IMR-90 (cell line): ENCODE measurements around the gene TJAP1.

Source experiments
- BHLHE40 ChIP-seq: fragments of 150-350 bp; IDR thresholded peaks from 2 replicates; pipeline ENCODE4 v1.6.1; 2016; ENCODE audit warnings: mild to moderate bottlenecking, low read depth, low read length
- CEBPB ChIP-seq: IDR thresholded peaks from 2 replicates; pipeline ENCODE4 v1.6.1; 2012; ENCODE audit warnings: low read depth, low read length, improper control_type of control experiment
- CTCF ChIP-seq: conservative IDR thresholded peaks from 2 replicates; pipeline ENCODE4 v1.5.1; 2012; ENCODE audit warnings: mild to moderate bottlenecking, low read depth, low read length, improper control_type of control experiment
- MAFK ChIP-seq: IDR thresholded peaks from 2 replicates; pipeline ENCODE4 v1.6.1; 2012; ENCODE audit warnings: low read depth, low read length, improper control_type of control experiment
- MXI1 ChIP-seq: IDR thresholded peaks from 2 replicates; pipeline ENCODE4 v1.6.1; 2012; ENCODE audit warnings: low read depth, mild to moderate bottlenecking, low read length, moderate library complexity, borderline replicate concordance
- POLR2A ChIP-seq: IDR thresholded peaks from 2 replicates; pipeline ENCODE4 v1.6.1; 2012; ENCODE audit warnings: mild to moderate bottlenecking, low read depth, low read length
- RAD21 ChIP-seq: IDR thresholded peaks from 2 replicates; pipeline ENCODE4 v1.6.1; 2012; ENCODE audit warnings: low read length, improper control_type of control experiment
- RCOR1 ChIP-seq: IDR thresholded peaks from 2 replicates; pipeline ENCODE4 v1.6.1; 2012; ENCODE audit warnings: mild to moderate bottlenecking, low read length, improper control_type of control experiment; ENCODE audit not compliant: insufficient replicate concordance
- RFX5 ChIP-seq: IDR thresholded peaks from 2 replicates; pipeline ENCODE4 v1.8.0; 2012; ENCODE audit warnings: low read depth, mild to moderate bottlenecking, low read length, moderate library complexity
- SMC3 ChIP-seq: fragments of 150-350 bp; IDR thresholded peaks from 2 replicates; pipeline ENCODE4 v1.6.1; 2016; ENCODE audit warnings: low read depth, mild to moderate bottlenecking, antibody characterized with exemption, low read length, moderate library complexity

GRCh38 chr6:43448916-43449315 is 28.5 kb upstream of the TJAP1 start:
- no peak for TF ChIP-seq CTCF
- no peak for TF ChIP-seq POLR2A
- TF ChIP-seq BHLHE40: no peak
- TF ChIP-seq CEBPB: no peak
- TF ChIP-seq RAD21: no peak
- no peak for TF ChIP-seq RFX5
- no peak for TF ChIP-seq SMC3
- no peak for TF ChIP-seq MAFK
- no peak for TF ChIP-seq RCOR1
- no peak for TF ChIP-seq MXI1
